Peyer's patch (tissue), 4 donors: ENCODE data around the gene FBXO21. TPM values are rescaled to one million over a fixed set of nuclear protein-coding genes. Genes with fewer than 3 reads are reported as not detected.
"Not testable (repeated sequence)": the region's sequence is repeated elsewhere in the genome, so short reads cannot be mapped to it uniquely, and the experiment has no call there.

Experiments used
- DNase-seq, 3 donors: peaks; one replicate each; pipeline ENCODE4 v3.0.0-alpha.2; 2017 to 2019
- H3K27ac ChIP-seq, 4 donors: fragments of 200-600 bp; sonication (generic); one replicate each; pipeline ENCODE4 v1.5.1; 2016 to 2019
- H3K27me3 ChIP-seq, 2 donors: fragments of 200-600 bp; sonication (generic); one replicate each; pipeline ENCODE4 v1.5.1; 2019
- H3K36me3 ChIP-seq, 3 donors: fragments of 200-600 bp; sonication (generic); one replicate each; pipeline ENCODE4 v1.5.1; 2016 to 2019
- H3K4me1 ChIP-seq, 4 donors: fragments of 200-600 bp; sonication (generic); one replicate each; pipeline ENCODE4 v1.5.1; 2016 to 2019
- H3K4me3 ChIP-seq, 4 donors: fragments of 200-600 bp; sonication (generic); 1 replicate in 3 of 4; 2 replicates in 1 of 4; pipeline ENCODE4 v1.5.1; 2016 to 2019; ENCODE audit warnings: mild to moderate bottlenecking in 1 of 4
- H3K9me3 ChIP-seq, 4 donors: fragments of 200-600 bp; sonication (generic); one replicate each; pipeline ENCODE4 v1.5.1; 2016 to 2019; ENCODE audit warnings: mild to moderate bottlenecking in 1 of 4
- POLR2A ChIP-seq, 2 donors: fragments of 450-650 bp; IDR thresholded peaks; one replicate each; pipeline ENCODE4 v1.5.1; 2017; ENCODE audit warnings: antibody characterized with exemption in 2 of 2, mild to moderate bottlenecking in 2 of 2, moderate library complexity in 2 of 2
- total RNA-seq, 4 donors: library from RNA; depleted of rRNA; stranded (reverse); fragments of >200 nt; gene quantifications; one replicate each; pipeline ENCODE4 v1.1.0, GENCODE V29; 2016
- TF ChIP-seq, protein P1 (sequence below), 6 experiments: fragments of 450-650 bp in 4 of 6; fragments of 200-600 bp in 2 of 6; sonication (generic) in 1 of 6; IDR thresholded peaks; one replicate each; pipeline ENCODE4 v1.5.1; 2017 to 2019; ENCODE audit warnings: antibody characterized with exemption in 6 of 6, mild to moderate bottlenecking in 3 of 6, moderate library complexity in 1 of 6

FBXO21 gene
- total RNA-seq, 4 donors from 2014 or later, result 42.5 to 115 (median 68.8) TPM

DNA sequence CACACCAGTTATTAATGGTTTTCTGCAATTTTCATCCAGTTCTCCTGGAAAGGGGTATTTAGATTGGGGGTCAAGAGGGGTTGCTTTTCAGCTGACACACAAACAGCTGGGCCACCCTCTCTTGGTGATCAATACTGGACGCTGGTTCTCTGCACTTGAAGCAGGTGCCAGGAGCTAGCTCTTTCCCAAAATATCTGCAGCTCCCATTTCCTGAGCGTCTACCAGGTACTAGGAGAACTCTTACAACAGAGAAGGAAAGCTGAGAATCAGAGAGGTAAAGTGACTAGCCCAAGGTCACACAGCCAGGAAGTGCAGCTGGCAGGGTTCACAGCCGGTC lies 92.3 kb downstream of the FBXO21 start:
- Histone ChIP-seq H3K9me3 (no peaks in the 10 kb centered on the region), H3K36me3 (no peaks in the 10 kb centered on the region), H3K27me3 (peaks cover 0 to 19% of the 10 kb centered on the region in 2 donors), H3K4me1 (peaks cover 0 to 18% (median 0%) of the 10 kb centered on the region in 4 donors), H3K27ac (no peak overlapping the region), H3K4me3 (peak overlapping the region; percentile 51 to 89 (median 66))
- DNase-seq, result no peak
- TF ChIP-seq, protein P1, sequence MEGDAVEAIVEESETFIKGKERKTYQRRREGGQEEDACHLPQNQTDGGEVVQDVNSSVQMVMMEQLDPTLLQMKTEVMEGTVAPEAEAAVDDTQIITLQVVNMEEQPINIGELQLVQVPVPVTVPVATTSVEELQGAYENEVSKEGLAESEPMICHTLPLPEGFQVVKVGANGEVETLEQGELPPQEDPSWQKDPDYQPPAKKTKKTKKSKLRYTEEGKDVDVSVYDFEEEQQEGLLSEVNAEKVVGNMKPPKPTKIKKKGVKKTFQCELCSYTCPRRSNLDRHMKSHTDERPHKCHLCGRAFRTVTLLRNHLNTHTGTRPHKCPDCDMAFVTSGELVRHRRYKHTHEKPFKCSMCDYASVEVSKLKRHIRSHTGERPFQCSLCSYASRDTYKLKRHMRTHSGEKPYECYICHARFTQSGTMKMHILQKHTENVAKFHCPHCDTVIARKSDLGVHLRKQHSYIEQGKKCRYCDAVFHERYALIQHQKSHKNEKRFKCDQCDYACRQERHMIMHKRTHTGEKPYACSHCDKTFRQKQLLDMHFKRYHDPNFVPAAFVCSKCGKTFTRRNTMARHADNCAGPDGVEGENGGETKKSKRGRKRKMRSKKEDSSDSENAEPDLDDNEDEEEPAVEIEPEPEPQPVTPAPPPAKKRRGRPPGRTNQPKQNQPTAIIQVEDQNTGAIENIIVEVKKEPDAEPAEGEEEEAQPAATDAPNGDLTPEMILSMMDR (IDR thresholded peaks at IDR 0.05), result no peak
- no peak for TF ChIP-seq POLR2A (IDR thresholded peaks at IDR 0.05)

DNA sequence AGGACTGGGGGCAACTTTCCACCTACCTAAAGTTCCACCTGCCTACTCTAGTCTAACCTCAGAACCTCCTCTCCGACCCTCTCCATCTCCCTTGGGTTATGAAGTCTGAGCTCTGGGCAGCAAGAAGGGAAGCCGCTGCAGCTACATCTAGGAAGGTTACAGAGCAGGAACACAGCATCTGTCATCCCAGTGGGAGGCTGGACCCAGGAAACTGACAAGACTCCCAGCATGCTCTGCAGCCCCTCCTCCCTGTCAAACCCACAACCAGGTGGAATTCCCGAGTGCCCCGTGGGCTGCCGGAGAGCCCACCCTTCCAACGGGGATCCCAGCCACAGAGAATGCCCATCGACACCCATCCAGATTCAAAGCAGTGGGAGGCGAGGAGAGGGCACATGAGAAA lies 93.1 kb downstream of the FBXO21 start:
- TF ChIP-seq, protein P1 (IDR thresholded peaks at IDR 0.05), result no peak
- peaks cover 0 to 18% (median 0%) of the 10 kb centered on the region in 4 donors for H3K4me1 ChIP-seq
- no peaks in the 10 kb centered on the region for H3K36me3 ChIP-seq
- DNase-seq, result peak in 1 of 3 donors; percentile 37
- H3K27me3 ChIP-seq, result peaks cover 0 to 19% of the 10 kb centered on the region in 2 donors
- no peak overlapping the region for H3K27ac ChIP-seq
- no peak overlapping the region for H3K4me3 ChIP-seq
- H3K9me3 ChIP-seq, result no peaks in the 10 kb centered on the region

DNA sequence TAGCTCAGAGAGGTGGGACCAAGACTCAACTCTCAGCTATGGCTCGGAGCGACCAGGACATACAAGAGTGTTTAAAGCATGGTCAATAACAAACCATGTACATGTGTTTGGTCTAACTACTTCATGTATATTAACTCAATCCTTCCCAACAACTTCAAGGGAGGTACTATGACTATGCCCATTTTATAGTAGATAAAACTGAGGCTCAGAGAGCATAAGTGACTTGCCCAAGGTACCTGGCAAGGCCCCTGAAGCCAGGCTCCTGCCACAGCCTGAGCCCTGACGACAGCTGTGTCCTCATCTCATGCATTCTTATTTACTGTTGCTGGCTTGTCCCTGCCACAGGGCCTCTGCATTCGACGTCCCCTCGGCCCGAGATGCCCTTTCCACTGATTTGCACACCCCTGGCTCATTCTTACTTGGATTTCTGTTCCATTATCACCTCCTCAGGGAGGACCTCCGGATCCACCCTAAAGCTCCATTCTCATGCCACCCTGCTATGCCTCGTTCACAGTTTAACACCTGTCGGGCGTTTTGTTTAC lies 93.7 kb downstream of the FBXO21 start:
- Histone ChIP-seq H3K27ac (no peak overlapping the region), H3K36me3 (no peaks in the 10 kb centered on the region), H3K4me3 (no peak overlapping the region), H3K4me1 (peaks cover 0 to 18% (median 0%) of the 10 kb centered on the region in 4 donors), H3K9me3 (no peaks in the 10 kb centered on the region), H3K27me3 (peaks cover 0 to 19% of the 10 kb centered on the region in 2 donors)
- DNase-seq, result peak in 1 of 3 donors; percentile 22
- TF ChIP-seq, protein P1 (IDR thresholded peaks at IDR 0.05), result no peak
- no peak for TF ChIP-seq POLR2A (IDR thresholded peaks at IDR 0.05)

DNA sequence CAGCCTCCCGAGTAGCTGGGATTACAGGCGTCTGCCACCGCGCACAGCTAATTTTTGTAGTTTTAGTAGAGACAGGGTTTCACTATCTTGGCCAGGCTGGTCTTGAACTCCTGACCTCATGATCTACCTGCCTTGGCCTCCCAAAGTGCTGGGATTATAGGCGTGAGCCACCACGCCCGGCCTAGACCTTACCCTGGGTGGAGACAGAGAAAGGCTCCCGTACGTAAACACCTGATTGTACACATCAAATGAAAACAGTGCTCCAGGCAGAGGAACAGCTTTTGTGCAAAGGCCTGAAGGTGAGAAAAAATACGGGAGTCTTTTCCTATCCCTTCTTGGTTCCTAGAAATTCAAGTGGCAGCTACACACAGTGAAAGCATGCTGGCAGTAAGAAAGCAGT lies 95.1 kb downstream of the FBXO21 start:
- Histone ChIP-seq H3K27me3 (peaks cover 0 to 19% of the 10 kb centered on the region in 2 donors), H3K4me1 (peaks cover 0 to 18% (median 0%) of the 10 kb centered on the region in 4 donors)
- peak in 1 of 3 donors; percentile 14 for DNase-seq
- H3K9me3 ChIP-seq, H3K36me3 ChIP-seq, H3K4me3 ChIP-seq, H3K27ac ChIP-seq: not testable (repeated sequence)

DNA sequence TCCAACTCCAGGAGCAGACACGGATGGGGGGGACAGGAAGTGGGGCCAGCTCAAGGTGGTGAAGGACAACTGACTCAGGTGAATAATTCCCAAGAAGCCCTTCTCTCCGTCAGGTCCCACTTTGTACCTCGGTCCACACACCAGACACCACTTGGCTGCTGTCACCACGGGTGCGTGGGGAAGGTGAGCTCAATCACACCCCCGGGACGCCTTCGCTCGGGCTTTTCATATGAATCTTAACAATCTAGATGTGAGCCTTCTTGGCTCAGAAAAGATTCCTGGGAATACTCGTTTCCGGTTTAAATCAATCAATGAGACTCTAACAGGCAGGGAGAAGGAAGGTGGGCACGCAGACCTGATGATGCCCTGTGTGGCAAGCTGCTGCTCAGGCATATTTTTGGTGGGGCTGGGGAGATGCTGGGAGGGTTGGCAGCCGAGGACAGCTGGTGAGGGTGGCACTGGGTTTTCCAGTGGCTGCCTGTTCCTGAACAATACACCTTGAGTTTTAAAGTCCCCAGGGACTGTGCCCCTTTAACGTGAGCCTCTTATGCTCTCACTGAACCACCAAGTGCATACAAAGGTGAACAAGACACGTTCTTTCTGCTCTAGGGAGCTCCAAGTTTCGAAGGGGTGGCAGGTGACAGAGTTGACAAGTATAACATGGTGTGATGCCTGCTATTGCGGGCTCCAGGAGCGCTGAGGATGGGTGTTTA lies 96.2 kb downstream of the FBXO21 start:
- H3K27me3 ChIP-seq, result peaks cover 0 to 11% of the 10 kb centered on the region in 2 donors
- no peaks in the 10 kb centered on the region for H3K9me3 ChIP-seq
- H3K4me3 ChIP-seq, result no peak overlapping the region
- TF ChIP-seq POLR2A (IDR thresholded peaks at IDR 0.05), result no peak
- TF ChIP-seq, protein P1 (IDR thresholded peaks at IDR 0.05), result no peak
- H3K27ac ChIP-seq, result no peak overlapping the region
- no peaks in the 10 kb centered on the region for H3K36me3 ChIP-seq
- H3K4me1 ChIP-seq, result peaks cover 0 to 9% (median 0%) of the 10 kb centered on the region in 4 donors
- peak in 1 of 3 donors; percentile 22 for DNase-seq

DNA sequence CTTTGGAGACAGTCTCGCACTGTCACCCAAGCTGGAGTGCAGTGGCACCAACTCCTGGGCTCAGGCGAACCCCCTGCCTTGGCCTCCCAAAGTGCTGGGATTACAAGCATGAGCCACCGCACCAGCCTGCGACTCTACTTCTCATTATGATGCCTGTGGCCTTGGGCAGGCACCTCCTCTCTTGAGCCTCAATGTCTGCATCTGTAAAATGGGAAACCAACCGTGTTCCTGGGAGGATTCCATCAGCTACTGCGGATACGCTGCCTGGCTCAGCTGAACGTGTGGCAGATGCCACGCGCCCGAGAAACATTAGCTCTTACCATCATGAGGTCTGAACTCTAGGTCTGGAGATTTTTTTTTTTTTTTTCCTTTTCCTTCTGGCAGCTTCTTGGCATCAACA lies 96.8 kb downstream of the FBXO21 start:
- DNase-seq, result peak in 1 of 3 donors; percentile 21
- Histone ChIP-seq H3K27me3 (peaks cover 0 to 4% of the 10 kb centered on the region in 2 donors), H3K9me3 (no peaks in the 10 kb centered on the region), H3K4me3 (no peak overlapping the region), H3K36me3 (no peaks in the 10 kb centered on the region), H3K4me1 (peaks cover 0 to 2% (median 0%) of the 10 kb centered on the region in 4 donors), H3K27ac (no peak overlapping the region)
- TF ChIP-seq, protein P1 (IDR thresholded peaks at IDR 0.05), result no peak
- TF ChIP-seq POLR2A (IDR thresholded peaks at IDR 0.05), result no peak
